ENCODE results near the gene IGF1R. TPM values are rescaled to one million over a fixed set of nuclear protein-coding genes. Genes with fewer than 3 reads are reported as not detected.

IGF1R gene
- total RNA-seq, 1 donor from 2014 or later: 145 TPM

DNA sequence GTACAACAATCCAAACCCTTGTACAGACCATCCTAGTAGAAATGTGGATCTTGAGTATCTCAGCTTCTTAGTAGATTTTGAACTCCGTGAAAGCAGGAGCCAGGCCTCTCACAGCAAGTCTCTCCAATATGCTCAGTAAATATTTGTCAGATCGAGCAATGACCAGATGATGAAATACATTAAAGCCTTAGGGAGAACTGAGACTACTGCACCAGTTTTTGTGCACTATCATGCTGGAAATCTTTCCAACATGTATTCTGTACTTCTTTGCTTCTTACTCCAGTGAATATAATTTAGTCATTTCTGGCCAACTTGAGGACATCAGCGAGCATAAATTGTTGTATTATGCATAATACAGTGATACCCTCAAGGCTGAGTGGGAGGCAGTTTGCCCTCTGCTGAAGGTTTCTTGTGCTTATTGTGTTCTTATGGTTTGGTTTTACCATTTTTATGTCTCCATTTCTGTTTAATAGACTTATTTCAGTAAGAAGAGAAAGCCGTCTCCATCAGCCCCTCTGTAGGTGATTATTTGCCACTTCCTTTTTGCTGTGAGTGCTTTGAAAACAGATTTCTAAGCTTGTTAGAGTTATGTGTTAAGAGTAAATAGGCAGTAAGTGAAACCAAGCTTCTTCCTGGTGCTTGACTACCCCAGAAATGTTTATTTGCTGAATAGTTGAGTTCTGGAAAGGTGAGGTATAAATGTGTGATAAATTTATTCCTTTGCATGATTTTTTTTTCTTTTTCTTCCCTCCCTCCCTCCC lies 212.1 kb downstream of the IGF1R start:
- Mint-ChIP-seq H3K4me1 (ENCODE audit: low read depth, unreplicated experiment) (peaks cover 41% of the 10 kb centered on the region), H3K27me3 (ENCODE audit: unreplicated experiment) (peaks cover 5% of the 10 kb centered on the region), H3K9me3 (ENCODE audit: unreplicated experiment) (peaks cover 2% of the 10 kb centered on the region), H3K4me3 (ENCODE audit: unreplicated experiment) (no peak overlapping the region), H3K27ac (ENCODE audit: unreplicated experiment) (no peak overlapping the region), H3K36me3 (ENCODE audit: unreplicated experiment) (no peaks in the 10 kb centered on the region)
- TF ChIP-seq, protein P1, sequence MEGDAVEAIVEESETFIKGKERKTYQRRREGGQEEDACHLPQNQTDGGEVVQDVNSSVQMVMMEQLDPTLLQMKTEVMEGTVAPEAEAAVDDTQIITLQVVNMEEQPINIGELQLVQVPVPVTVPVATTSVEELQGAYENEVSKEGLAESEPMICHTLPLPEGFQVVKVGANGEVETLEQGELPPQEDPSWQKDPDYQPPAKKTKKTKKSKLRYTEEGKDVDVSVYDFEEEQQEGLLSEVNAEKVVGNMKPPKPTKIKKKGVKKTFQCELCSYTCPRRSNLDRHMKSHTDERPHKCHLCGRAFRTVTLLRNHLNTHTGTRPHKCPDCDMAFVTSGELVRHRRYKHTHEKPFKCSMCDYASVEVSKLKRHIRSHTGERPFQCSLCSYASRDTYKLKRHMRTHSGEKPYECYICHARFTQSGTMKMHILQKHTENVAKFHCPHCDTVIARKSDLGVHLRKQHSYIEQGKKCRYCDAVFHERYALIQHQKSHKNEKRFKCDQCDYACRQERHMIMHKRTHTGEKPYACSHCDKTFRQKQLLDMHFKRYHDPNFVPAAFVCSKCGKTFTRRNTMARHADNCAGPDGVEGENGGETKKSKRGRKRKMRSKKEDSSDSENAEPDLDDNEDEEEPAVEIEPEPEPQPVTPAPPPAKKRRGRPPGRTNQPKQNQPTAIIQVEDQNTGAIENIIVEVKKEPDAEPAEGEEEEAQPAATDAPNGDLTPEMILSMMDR (IDR thresholded peaks at IDR 0.05; ENCODE audit: partially characterized antibody, unreplicated experiment): no peak
- DNase-seq: no peak

DNA sequence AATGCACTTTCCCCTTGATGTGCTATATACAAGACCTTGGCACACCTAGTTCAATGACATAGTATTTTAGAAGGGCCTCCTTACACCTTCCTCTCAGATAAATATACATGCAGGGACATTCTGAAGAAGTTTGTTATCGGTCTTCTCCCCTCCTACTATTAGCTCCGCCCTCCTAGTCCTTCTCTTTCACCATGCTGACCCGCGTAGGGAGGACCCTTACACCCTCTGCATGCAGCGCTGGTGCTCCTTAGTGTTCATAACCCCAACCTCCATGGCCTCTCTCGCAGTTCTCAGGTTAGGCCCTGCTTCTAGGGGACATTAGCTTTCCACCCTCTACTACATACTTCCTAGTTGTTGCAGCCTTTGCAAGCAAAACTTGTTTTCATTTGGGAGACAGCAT lies 212.8 kb downstream of the IGF1R start:
- Mint-ChIP-seq H3K27ac (ENCODE audit: unreplicated experiment) (peak overlapping the region; percentile 49), H3K9me3 (ENCODE audit: unreplicated experiment) (peaks cover 6% of the 10 kb centered on the region), H3K4me3 (ENCODE audit: unreplicated experiment) (no peak overlapping the region), H3K4me1 (ENCODE audit: low read depth, unreplicated experiment) (peaks cover 39% of the 10 kb centered on the region), H3K27me3 (ENCODE audit: unreplicated experiment) (peaks cover 6% of the 10 kb centered on the region), H3K36me3 (ENCODE audit: unreplicated experiment) (no peaks in the 10 kb centered on the region)
- TF ChIP-seq, protein P1 (IDR thresholded peaks at IDR 0.05; ENCODE audit: partially characterized antibody, unreplicated experiment): no peak
- DNase-seq: no peak

DNA sequence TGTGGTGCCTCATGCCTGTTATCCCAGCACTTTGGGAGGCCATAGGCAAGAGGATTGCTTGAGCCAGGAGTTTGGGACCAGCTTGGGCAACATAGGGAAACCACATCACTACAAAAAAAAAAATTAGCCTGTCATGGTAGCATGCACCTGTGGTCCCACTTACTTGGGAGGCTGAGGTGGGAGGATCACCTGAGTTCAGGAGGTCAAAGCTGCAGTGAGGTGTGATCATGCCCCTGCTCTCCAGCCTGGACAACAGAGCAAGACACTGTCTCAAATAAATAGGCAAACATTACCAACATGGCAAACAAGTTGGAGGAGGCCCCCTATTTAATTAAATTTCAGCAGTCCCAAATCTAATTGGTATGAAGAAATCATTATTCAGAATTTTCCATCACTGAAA lies 215.6 kb downstream of the IGF1R start:
- H3K27me3 Mint-ChIP-seq (ENCODE audit: unreplicated experiment): peaks cover 1% of the 10 kb centered on the region
- peaks cover 30% of the 10 kb centered on the region for H3K4me1 Mint-ChIP-seq (ENCODE audit: low read depth, unreplicated experiment)
- H3K9me3 Mint-ChIP-seq (ENCODE audit: unreplicated experiment): peaks cover 15% of the 10 kb centered on the region
- TF ChIP-seq, protein P1 (IDR thresholded peaks at IDR 0.05; ENCODE audit: partially characterized antibody, unreplicated experiment): no peak
- no peak overlapping the region for H3K4me3 Mint-ChIP-seq (ENCODE audit: unreplicated experiment)
- H3K36me3 Mint-ChIP-seq (ENCODE audit: unreplicated experiment): no peaks in the 10 kb centered on the region
- no peak for DNase-seq
- no peak overlapping the region for H3K27ac Mint-ChIP-seq (ENCODE audit: unreplicated experiment)

DNA sequence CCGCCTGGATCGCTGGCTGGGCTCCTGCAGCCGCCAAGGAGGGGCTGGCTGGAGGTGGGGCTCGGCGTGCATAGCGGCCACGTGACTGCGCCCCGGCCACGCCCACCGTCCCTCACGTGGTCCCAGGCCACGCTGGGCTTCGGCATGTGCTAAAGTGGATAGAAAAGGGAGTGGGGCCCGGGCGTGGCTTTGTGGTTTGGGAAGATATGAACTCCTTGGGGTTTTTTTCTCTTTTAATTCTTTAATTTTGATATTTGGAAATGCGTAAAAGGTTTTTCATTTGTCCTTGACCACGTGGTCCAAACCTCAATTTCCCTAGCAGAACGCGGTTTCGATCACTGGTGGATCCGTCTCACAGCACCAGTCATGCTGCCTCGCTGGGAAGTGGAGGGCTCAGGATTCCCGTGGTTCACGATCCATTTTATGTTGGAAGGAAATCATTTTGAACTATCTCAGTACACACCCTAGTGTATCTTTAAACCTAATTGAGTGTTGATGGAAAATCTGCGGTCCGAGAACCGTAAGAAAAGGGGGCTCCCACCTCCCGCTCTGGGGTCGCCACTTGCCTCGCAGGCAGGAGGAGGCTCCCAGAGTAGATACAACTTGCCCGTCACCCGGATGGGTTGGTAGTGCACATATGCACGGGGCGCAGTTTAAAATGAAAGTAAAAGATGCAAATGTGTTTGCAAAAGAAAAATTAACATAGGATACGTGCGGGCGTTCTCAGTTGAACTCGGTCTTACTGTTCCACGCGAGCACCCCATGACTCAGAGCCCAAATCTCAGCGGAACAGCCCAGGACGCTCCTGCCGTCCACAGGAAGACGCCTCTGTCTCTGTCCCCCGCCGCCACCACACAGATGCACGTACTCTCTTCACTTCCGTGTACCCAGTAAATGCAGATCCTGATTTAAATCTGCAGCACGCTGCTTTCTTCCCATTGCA lies 217.3 kb downstream of the IGF1R start:
- peak overlapping the region; percentile 92 for H3K4me3 Mint-ChIP-seq (ENCODE audit: unreplicated experiment)
- H3K9me3 Mint-ChIP-seq (ENCODE audit: unreplicated experiment): peaks cover 16% of the 10 kb centered on the region
- DNase-seq: peak; percentile 91
- TF ChIP-seq, protein P1 (IDR thresholded peaks at IDR 0.05; ENCODE audit: partially characterized antibody, unreplicated experiment): no peak
- peaks cover 1% of the 10 kb centered on the region for H3K27me3 Mint-ChIP-seq (ENCODE audit: unreplicated experiment)
- peaks cover 30% of the 10 kb centered on the region for H3K4me1 Mint-ChIP-seq (ENCODE audit: low read depth, unreplicated experiment)
- H3K27ac Mint-ChIP-seq (ENCODE audit: unreplicated experiment): peak overlapping the region; percentile 97
- H3K36me3 Mint-ChIP-seq (ENCODE audit: unreplicated experiment): peaks cover 3% of the 10 kb centered on the region

Data from glutamatergic neuron (in vitro differentiated cells).